Urothelium cell line (cell line): ENCODE data around the gene MRPL9.

ENCODE experiments used
- DNase-seq: peaks from one replicate; pipeline ENCODE4 v3.0.0; 2011; ENCODE audit warnings: low spot score, mixed read lengths
- FAIRE-seq: peaks from 2 replicates; lab custom pipeline; 2011; peaks lifted over from hg19 to GRCh38; lab: Jason Lieb, UNC

MRPL9 gene

DNA sequence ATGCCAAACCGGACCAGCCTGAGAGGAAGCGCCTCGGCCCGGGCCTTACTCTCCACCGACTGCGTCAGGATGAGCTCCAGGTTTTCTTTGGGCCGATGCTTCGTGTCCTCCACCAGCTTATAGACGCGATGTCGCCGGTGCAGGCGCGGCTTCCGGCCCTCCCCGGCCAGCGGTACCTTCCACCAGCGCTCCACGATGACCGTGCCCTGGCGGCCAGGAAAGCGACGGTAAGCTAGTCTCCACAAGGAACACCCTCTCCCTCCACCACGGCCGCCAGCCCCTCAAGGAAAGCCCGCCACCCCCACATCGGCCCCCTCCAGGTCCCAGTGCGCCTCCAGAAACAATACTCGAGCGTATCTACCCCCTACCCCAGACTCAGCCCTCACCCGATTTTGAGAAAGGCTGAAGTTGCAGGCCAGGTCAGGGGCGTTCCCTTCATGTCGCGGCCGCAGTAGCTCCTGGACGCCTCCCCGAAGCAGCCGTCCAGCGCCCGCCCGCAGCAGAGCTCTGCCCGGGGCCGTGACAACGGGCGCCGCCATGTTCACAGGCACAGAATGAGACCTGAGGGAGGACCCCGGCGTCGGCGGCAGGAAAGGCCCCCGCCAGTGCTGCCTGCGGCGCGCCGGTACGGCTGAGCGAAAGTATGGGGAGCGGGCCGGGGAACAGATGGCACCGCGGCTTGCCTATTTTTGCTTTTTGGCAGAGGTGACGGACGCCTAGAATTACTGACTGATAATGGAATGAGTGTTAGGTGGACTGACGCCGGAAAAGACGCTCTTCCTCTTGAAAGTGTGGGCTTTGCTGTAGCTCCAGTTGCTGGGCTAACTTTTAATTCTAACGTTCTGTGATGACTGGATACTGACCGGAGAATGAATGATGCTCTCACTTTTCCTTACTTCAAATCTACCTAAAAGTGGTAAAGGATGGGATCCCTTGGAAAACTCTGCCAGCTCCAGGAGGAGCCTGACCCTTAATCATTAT lies at the start of gene MRPL9:
Gene MRPL9, minus strand, starts transcription at position 556 of the 981 bp plus-strand sequence. Its CDS starts 17 bp downstream, at position 539.
- FAIRE-seq (peak; percentile 91), DNase-seq (peak; percentile 94)

DNA sequence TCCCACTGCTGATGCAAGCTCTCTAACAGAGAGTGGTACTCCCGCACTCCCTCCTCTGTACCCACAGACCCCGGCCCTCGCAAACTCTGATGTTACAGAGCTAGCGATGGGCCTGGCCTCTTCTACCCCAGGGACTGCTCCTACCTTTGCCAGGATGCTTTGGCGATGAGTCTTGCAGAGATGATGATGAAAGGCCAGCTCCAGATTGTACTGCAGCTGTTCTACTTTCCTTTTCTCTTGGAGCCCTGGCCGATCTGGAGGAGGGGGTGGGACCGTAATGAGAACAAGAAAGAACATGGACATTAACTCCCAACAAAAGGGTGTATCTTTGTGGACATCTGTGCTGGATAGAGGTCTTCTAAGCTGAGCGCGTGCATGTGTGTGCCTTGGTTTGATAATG lies 47.9 kb upstream of the MRPL9 start:
- DNase-seq (peak; percentile 26), FAIRE-seq (no peak)

DNA sequence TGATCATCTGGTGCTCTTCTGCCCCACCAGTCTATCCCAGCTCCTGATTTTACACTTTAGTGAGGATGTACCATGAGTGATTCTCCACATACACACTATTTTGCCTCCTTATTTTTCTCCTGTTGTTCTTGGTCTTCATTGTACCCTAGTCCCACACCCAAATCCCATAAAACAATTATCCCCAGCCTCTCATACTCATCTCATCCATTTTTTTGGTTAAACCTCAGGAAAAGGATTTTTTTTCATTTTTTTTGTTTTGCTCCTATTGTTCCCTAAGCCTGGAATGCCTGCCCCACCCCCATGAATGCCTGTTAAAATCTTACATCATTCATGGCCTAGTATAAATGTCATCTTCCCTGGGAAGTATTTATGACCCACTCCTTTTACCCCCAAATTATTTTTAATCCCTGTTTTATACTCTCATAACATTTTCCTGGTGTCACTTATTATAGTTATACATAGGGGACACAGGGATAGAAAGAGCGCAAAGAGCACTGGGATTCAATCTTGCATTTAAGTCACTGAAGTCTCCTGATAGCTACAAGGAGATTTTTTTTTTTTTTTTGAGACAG lies 46.8 kb upstream of the MRPL9 start:
- FAIRE-seq: no peak
- no peak for DNase-seq

DNA sequence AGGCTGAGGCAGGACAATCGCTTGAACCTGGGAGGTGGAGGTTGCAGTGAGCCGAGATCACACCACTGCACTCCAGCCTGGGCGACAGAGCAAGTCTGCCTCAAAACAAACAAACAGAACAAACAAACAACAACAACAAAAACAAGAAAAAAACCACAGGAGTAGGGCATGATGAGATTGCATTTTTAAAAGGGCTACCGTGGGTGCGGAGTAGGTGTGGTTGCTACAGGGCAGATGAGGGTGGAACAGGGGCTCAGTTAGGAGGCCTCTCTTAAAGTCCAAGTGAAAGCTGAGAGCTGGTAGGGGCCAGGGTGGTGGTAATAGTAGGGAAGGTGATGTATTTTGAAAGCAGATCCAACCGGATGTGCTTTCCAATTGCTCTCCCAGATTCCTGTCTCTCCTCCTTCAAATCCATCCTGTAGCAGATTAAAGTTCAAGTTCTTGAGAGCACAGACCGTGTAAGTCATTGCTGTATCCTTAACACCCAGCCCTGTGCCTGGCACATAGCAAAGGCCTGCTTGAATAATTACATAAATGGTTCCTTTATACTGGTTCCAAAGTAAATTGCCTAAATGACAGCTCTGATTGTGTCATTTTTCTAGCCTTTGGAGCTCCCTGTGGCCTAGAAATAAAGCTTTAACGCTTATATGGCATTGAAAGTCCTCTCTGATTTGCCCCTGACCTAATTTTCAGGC lies 46.1 kb upstream of the MRPL9 start:
- no peak for DNase-seq
- FAIRE-seq: no peak

DNA sequence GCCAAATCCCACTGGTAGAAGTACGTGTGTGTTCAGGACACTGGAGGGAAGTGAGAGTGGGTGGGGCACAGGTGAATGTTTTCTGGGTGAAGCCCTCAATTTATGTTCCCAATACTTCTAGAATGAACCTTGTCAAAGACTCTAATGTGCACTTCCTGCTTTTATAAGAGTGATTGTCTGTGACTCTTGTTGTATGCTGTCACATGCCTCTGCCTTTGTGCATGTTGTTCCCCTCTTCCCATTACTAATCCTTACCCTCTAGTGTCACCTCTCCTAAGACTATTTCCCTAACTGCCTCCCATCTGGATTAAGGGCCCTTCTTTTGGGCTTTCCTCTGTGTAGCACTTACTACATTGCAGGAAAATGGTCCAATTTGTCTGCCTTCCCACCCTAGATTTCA lies 44.5 kb upstream of the MRPL9 start:
- peak; percentile 17 for FAIRE-seq

DNA sequence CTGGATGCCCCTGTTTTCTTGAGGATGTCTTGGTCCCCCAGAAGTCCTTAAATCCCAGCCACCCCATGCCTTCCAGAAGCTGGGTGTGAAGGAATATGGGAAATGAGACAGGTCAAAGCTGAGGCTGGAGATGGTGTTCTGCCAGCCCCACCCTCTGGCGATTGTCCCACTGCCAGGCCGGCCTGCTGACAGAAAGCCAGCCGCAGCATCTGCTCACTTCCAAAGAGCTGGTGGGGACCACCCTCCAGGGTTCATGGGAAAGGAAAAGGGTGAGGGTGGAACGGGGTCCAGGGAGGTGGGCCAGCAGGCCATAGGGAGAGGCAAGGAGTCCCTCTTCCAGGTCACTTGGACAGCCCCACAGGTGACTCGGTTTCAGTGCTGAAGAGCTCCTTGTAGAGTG lies 43.8 kb upstream of the MRPL9 start:
- DNase-seq (no peak), FAIRE-seq (no peak)

More for the DNA sequence above, 44.5 kb upstream of the MRPL9 start:
- DNase-seq: no peak

DNA sequence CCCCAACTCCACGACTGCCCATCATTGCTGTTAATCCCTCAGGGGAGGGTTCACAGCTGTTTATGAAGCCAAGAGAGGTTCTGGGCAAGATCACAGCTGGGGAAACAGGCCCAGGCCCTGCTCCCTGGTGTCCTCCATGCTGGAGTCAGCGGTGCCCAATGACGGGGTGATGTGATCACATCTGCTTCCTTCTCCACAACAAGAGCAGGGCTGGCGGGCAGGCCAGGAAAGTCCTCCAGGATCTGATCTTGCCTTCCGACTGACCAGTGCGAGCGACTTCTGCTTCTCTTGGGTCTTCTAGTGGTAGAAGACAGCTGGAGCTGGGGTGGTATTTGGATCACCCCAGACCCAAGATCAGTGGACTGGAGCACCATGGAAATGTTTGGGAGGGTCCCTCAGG lies 42.9 kb upstream of the MRPL9 start:
- DNase-seq (no peak), FAIRE-seq (no peak)

DNA sequence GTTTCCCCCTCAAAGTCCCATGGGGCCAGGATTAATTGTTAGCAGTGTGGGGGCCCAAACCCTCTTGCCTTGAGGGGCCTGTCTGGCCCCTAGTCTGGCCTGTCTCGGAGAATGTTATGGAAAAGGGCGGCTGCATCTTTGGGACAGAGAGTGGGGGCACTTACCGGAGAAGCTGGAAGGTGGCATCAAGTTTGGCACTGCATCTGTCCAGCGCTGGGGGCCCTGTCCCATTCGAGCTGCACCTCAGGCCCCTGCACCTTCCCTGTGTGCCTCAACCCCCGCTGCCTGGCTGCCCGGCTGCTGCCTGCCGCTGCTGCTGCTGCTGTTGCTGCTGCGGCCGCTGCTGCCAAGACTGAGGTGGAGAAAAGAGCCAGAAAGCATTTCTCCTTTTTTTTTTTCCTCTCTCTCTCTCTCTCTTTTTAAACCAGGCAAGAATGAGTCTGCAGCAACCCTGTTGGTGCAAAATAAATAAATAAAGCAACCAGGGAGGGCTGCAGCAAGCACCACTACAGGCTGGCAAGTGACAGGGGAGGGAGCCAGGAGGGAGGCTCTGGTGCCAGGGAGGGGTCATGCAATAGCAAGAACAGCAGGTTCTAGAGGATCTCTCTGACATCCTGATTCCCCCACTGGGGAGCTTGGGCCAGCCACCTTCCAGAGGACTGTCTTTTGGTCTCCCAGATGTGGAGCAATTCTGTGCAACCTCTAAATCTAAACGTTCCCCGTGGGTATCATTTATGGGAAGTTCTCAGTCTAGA lies 41.9 kb upstream of the MRPL9 start, which contains the start of gene LINGO4:
Gene LINGO4, minus strand, starts transcription at position 354 of the 755 bp plus-strand sequence. CDS start 2,715 bp downstream, outside the sequence.
- DNase-seq (no peak), FAIRE-seq (no peak)

DNA sequence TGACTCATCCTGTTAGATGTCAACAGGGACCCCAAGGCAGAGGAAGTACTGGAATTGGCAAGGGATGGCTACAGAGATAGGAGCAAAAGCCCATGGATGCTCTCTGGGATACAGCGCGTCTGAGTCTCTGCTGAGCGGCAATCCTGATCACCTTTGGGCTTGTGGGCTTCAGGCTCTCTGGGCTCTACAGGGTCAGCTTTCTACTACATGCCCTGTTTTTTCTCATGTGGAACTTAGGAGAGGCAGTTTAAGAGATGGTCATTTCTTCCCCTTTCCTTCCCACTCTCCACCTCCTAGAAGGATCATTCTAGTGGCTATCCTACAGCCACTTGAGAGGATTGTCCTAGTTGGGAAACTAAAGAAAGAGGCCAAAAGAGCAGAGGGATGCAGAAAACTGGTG lies 40.6 kb upstream of the MRPL9 start:
- FAIRE-seq: no peak

DNA sequence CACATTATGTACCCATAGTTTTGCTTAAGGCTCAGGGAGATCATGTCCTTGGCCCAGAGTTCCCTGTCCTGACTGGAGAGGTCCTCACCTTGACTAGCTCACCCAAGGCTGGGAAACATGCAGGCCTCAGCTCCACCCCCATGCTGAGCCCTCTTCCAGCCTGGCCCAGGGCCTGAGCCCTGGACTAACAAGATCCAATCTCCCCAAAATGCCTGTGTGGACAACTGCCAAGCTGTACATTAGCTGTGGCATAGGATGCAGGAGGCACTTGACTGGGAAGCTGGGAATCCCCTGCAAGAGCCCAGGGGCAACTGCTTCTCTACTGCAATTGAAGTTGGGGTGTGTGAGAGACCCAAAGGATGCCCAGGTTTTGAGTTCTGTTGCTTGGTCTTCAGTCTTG lies 39.9 kb upstream of the MRPL9 start:
- FAIRE-seq: no peak
- DNase-seq: no peak

More for the DNA sequence above, 40.6 kb upstream of the MRPL9 start:
- DNase-seq: no peak

DNA sequence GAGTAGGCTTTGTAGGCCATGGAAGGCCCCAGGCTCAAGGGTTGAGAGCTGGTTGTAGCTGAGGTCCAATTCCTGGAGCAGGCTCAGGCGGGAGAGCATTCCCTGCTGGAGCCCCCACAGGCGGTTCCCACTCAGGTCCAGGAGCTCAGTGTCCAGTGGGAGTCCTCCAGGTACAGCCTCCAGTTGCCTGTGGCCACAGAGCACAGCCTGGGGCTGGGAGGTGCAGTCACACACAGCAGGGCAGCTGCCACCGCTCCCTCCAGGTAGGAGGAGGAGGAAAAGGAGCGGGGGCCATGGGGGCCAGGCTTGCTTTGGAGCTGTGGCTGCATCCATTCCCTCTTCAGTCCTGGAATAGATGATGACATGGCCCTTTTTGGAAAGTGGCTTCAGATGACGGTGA lies 39.1 kb upstream of the MRPL9 start:
- FAIRE-seq (no peak), DNase-seq (no peak)

DNA sequence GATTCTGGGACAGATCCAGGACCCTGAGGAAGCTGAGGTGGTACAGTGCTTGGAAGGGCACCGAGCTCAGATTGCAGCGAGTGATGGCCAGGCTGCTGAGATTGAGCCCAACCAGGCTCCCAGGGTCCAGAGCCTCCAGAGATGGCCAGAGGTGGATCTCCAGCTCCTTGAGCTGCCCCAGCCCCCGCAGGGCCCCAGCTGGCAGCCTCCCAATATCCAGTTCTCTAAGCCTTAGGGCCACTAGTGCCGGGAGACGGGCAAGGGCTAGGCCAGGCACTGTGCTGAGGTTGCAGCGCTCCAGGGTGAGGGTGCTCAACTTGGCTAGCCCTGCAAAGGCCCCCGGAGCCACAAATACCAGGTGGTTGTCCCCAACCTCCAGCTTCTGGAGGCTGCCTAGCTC lies 38.5 kb upstream of the MRPL9 start:
- FAIRE-seq: no peak
- DNase-seq: no peak

DNA sequence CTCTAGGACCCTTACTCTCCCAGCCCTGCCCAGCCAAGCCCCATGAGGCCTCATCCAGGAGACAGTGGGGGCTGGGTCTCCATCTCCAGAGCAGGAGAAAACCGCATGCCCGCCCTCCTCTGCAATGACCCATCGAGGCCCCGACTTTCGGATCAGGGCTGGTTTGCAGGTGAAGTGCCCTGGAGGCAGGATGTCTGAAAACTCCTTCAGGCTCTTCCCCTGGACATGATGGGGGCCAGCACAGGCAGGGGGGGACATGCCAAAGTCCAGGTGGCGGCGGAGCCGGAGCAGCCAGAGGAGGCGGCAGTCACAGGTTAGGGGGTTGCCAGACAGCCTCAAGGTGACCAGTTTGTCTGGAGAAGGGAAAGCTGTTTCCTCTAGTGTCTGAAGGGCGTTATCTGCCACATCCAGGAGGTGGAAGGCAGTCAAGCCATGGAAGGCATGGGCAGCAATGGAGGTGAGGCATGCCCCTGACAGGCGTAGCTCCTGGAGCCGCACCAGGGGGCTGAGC lies 38.1 kb upstream of the MRPL9 start:
- FAIRE-seq (no peak), DNase-seq (no peak)

DNA sequence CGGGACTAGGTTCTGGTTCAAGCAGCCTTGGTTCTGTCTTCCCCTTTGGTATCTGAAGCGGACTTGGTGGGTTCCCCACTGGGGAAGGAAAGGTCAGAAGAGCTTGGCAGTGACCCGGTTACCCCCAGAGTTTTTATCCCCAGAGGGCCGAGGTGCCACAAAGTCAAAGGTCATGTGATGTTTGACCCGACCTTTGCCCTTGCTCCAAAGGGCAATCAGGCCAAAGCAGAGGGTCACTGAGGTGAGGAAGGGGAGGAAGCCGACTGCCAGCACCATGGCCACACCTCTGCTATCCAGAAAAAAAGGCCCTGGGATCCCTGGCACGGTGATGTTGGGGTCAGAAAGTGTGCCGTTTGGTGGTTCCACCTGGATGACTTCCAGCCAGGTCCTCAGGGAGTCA lies 37.5 kb upstream of the MRPL9 start:
- no peak for FAIRE-seq
- DNase-seq: no peak

DNA sequence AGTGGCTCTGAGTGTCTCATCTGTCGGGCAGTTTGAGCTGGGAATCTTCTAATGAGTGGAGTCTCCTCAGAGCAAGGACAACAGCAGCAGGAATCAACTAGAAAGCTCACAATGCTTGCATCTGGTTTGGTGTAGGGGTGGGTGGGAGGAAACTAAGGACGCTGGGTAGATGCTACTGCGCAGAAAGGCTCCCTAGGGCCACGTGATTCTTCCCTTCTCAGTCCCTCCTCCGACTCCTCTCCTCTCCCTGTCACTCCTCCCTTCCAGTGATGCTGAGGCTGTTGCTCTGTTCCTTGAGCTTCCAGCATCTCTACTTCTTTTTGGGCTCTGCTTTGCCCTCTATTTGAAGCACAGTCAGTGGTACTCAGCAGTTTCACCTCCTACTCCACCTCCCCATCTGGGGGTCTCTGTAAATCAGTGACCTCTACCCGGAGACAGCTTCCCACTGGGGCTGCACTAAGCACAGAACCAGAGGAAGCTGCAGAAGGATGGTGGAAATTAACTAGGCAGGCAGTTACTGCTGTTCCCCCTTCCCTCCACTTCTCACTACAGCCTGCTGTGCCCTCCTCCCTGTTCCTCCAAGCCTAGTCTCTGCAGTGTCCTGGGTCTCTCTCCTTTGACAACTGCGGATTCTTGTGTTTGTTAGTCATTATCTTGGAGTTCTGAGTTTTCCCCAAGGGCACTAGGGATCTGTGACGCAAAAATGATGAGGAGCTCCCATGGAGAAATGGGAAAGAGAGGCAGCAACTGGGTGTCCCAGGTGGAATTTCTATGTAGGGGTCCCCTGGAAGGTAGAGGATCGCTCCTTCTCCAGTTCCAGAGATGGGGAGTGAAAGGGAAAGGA lies 36.1 kb upstream of the MRPL9 start:
- no peak for DNase-seq
- no peak for FAIRE-seq

DNA sequence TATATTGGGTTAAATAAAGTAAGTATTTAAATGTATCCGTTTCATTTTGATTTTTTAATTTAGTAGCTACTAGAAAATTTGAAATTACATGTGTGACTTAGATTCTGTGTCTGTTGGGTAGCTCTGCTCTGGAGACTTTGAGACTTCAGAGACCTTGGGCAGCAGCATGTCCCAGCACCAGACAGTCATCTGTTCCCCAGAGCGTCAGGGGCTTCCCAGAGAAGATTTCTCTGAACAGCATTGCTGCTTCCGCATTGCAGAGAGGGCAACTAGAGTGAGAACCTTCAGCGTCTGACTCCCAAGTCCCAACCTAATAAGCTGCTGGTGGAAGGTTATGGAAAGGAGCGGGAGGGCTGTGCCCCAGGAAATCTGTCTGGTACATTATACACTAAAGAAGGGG lies 35.3 kb upstream of the MRPL9 start:
- DNase-seq (no peak), FAIRE-seq (no peak)

DNA sequence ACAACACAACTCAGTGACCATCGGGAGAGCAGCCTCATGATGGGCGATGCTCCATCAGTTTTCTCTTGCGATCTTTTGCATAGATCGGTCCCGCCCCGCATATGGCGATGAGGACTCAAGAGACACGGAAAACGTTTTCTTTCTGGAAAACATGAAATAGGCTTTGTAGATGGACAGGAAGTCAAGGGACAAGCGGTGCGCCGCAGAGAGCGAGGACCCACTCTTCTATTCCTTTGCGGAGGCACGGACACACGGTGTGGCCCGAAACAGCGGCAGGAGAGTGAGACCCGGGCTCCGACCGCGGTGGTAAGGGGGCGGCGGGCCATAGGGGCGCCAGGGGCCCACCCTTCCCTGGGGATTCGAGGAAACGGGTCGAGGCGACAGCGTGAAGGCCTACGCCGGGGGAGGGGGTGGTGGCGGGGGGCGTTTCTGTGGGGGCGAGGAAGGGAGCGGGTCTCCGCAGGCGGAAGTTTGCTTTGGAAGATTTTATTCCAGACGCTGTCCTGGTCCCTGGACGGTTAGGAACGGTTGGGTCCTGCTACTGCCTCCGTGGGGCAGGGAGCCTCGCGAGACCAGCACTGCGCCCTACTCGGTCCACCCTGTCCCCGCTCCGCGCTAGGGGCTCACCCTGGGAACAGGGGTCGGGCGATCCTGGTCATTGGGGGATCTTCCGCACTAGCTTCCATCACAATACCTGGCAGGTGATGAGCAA lies 27.8 kb upstream of the MRPL9 start:
- peak; percentile 37 for DNase-seq
- FAIRE-seq: no peak

DNA sequence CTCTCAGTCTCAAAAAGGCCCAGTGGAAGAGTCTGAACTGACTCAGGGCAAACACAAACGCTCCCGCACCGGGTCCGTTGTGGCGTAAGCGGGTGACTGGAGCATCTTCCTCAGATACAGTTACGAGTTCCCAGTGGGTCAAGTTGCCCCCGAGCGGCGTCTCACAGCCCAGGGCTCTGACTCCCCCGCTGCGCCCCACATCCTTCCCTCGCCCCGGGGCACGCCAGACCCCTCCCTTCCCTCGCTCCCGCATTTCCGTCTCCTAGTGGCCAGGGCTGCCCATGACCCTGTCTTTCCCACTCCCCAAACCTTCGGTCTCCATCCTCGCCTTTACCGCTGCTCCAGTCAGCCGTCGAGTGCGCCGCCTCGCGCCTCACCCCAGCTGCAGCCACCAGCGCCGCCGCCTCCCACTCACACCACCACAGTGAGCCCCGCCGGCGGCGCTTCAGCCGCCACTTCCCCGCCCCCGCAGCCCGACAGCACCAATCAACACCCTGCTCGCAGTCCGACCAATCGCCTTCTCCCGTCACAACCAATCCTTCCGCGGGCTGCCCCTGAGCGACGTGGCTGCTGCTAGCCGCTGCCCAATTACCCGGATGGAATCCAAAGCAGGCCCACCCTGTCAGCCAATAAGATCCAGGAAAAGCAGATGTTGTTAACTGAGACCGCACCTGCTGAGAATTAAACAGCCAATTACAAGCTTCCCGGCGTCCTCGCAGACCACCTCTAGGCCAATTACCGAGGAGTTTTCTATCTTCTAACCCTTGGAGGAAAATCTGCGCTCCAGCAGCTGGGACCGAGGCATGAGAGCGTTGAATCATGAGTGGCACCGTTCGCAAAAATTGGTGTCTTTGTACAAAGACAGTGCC lies 27.0 kb upstream of the MRPL9 start, which contains the start of gene TDRKH:
Gene TDRKH, minus strand, starts transcription at position 430 of the 869 bp plus-strand sequence. CDS start 7,478 bp downstream, outside the sequence.
- DNase-seq (peak; percentile 100), FAIRE-seq (peak; percentile 98)
